HG02973 (cell line): ENCODE results near the gene RHBDD3.

Experiments used
- ATAC-seq: cut with Tn5 transposase; IDR thresholded peaks from one replicate; pipeline ENCODE4 v1.9.1; 2021; ENCODE audit warnings: moderate library complexity; ENCODE audit not compliant: unreplicated experiment

The RHBDD3 gene

GRCh38 chr22:29306835-29307595, 39.2 kb upstream of the RHBDD3 start:
- ATAC-seq = no peak

GRCh38 chr22:29306175-29306834, 38.5 kb upstream of the RHBDD3 start, which contains the start of gene GAS2L1:
TSS of gene GAS2L1 (plus strand) at chr22:29306650. CDS start at chr22:29308106, 1,456 bp downstream.
- ATAC-seq = no peak

GRCh38 chr22:29305836-29306174, 38.0 kb upstream of the RHBDD3 start:
- ATAC-seq = no peak

GRCh38 chr22:29302681-29303465, 35.1 kb upstream of the RHBDD3 start:
- no peak for ATAC-seq

- ATAC-seq = no peak
Measured at GRCh38 chr22:29302402-29302680, 34.6 kb upstream of the RHBDD3 start.

GRCh38 chr22:29301716-29302401, 34.1 kb upstream of the RHBDD3 start:
- ATAC-seq = no peak

GRCh38 chr22:29300807-29301601, 33.2 kb upstream of the RHBDD3 start:
- ATAC-seq = no peak

- no peak for ATAC-seq
Measured at GRCh38 chr22:29300467-29300806, 32.7 kb upstream of the RHBDD3 start.

- ATAC-seq = no peak
Measured at GRCh38 chr22:29299136-29299900, 31.5 kb upstream of the RHBDD3 start.

GRCh38 chr22:29298641-29299040, 30.9 kb upstream of the RHBDD3 start:
- no peak for ATAC-seq

- no peak for ATAC-seq
Measured at GRCh38 chr22:29292379-29292778, 24.6 kb upstream of the RHBDD3 start.

GRCh38 chr22:29291215-29291614, 23.4 kb upstream of the RHBDD3 start:
- no peak for ATAC-seq

GRCh38 chr22:29290061-29290460, 22.3 kb upstream of the RHBDD3 start:
- no peak for ATAC-seq

GRCh38 chr22:29288837-29289236, 21.1 kb upstream of the RHBDD3 start:
- ATAC-seq = no peak

- no peak for ATAC-seq
Measured at GRCh38 chr22:29284196-29284595, 16.4 kb upstream of the RHBDD3 start.

GRCh38 chr22:29277927-29278326, 10.1 kb upstream of the RHBDD3 start:
- no peak for ATAC-seq

- ATAC-seq = no peak
Measured at GRCh38 chr22:29275819-29276565, 8.2 kb upstream of the RHBDD3 start.

- no peak for ATAC-seq
Measured at GRCh38 chr22:29275167-29275566, 7.4 kb upstream of the RHBDD3 start.

- no peak for ATAC-seq
Measured at GRCh38 chr22:29272624-29273023, 4.8 kb upstream of the RHBDD3 start.
